ENCODE measurements around the gene OSGEP. TPM values are rescaled to one million over a fixed set of nuclear protein-coding genes. Genes with fewer than 3 reads are reported as not detected.
"Not testable (repeated sequence)": the region's sequence is repeated elsewhere in the genome, so short reads cannot be mapped to it uniquely, and the experiment has no call there.

OSGEP gene
- total RNA-seq, 1 donor from 2014 or later, result 19.4 TPM

GRCh38 chr14:20460458-20461224 lies 6.0 kb upstream of the OSGEP start:
- intact Hi-C loops (cut with micrococcal nuclease), result no loop called here
- DNase-seq, result no peak
- Histone ChIP-seq H3K4me1 (peaks cover 51% of the 10 kb centered on the region), H3K4me3 (peak overlapping the region; percentile 98), H3K27ac (replicated peaks) (peak overlapping the region; percentile 93), H3K36me3 (peaks cover 36% of the 10 kb centered on the region), H3K27me3 (ENCODE audit: low read depth) (no peaks in the 10 kb centered on the region), H3K9me3 (replicated peaks) (no peaks in the 10 kb centered on the region)
- TF ChIP-seq CTCF (IDR thresholded peaks at IDR 0.05; ENCODE audit: borderline replicate concordance), result no peak

GRCh38 chr14:20458031-20458789 lies 3.6 kb upstream of the OSGEP start:
- H3K27ac ChIP-seq (replicated peaks), result no peak overlapping the region
- intact Hi-C loops (cut with micrococcal nuclease), result no loop called here
- no peak for TF ChIP-seq CTCF (IDR thresholded peaks at IDR 0.05; ENCODE audit: borderline replicate concordance)
- no peaks in the 10 kb centered on the region for H3K9me3 ChIP-seq (replicated peaks)
- H3K4me1 ChIP-seq, result peaks cover 71% of the 10 kb centered on the region
- no peak overlapping the region for H3K4me3 ChIP-seq
- DNase-seq, result no peak
- H3K36me3 ChIP-seq, result peaks cover 36% of the 10 kb centered on the region
- H3K27me3 ChIP-seq (ENCODE audit: low read depth), result no peaks in the 10 kb centered on the region

- Histone ChIP-seq H3K9me3 (replicated peaks) (no peaks in the 10 kb centered on the region), H3K36me3 (peaks cover 45% of the 10 kb centered on the region), H3K27ac (replicated peaks) (no peak overlapping the region), H3K4me3 (no peak overlapping the region), H3K4me1 (peaks cover 77% of the 10 kb centered on the region), H3K27me3 (ENCODE audit: low read depth) (no peaks in the 10 kb centered on the region)
- no peak for DNase-seq
- TF ChIP-seq CTCF (IDR thresholded peaks at IDR 0.05; ENCODE audit: borderline replicate concordance), result no peak
- intact Hi-C loops (cut with micrococcal nuclease), result no loop called here
Measured at GRCh38 chr14:20456971-20457370, 2.4 kb upstream of the OSGEP start.

- peaks cover 58% of the 10 kb centered on the region for H3K36me3 ChIP-seq
- no peak for DNase-seq
- peak overlapping the region; percentile 97 for H3K27ac ChIP-seq (replicated peaks)
- peak overlapping the region; percentile 78 for H3K4me3 ChIP-seq
- peaks cover 71% of the 10 kb centered on the region for H3K4me1 ChIP-seq
- no peaks in the 10 kb centered on the region for H3K27me3 ChIP-seq (ENCODE audit: low read depth)
- no peaks in the 10 kb centered on the region for H3K9me3 ChIP-seq (replicated peaks)
- no peak for TF ChIP-seq CTCF (IDR thresholded peaks at IDR 0.05; ENCODE audit: borderline replicate concordance)
- intact Hi-C loops (cut with micrococcal nuclease), result no loop called here
Measured at GRCh38 chr14:20455355-20456300, 1.0 kb upstream of the OSGEP start.

- H3K4me3 ChIP-seq; H3K27me3 ChIP-seq (ENCODE audit: low read depth); DNase-seq; H3K9me3 ChIP-seq (replicated peaks); H3K27ac ChIP-seq (replicated peaks); intact Hi-C loops (cut with micrococcal nuclease): not testable (repeated sequence)
- Histone ChIP-seq H3K36me3 (peaks cover 67% of the 10 kb centered on the region), H3K4me1 (peaks cover 44% of the 10 kb centered on the region)
Measured at GRCh38 chr14:20452831-20453230, 1.8 kb downstream of the OSGEP start.
